ENCODE results near the gene CNIH1. TPM values are rescaled to one million over a fixed set of nuclear protein-coding genes. Genes with fewer than 3 reads are reported as not detected.

CNIH1 gene
- total and polyA plus RNA-seq, 9 donors: 101 to 196 (median 166) TPM

Other genes starting within 250 kb of the CNIH1 start
- 24.8 TPM for gene CDKN3, start 44.4 kb downstream of the CNIH1 start, total RNA-seq
- 10 to 100 TPM; 22.6 to 36.9 (median 31.1) TPM for gene CDKN3, start 44.4 kb downstream of the CNIH1 start, polyA plus RNA-seq (ENCODE audit: insufficient read depth in 1 of 8, insufficient read length in 8 of 8, low replicate concordance in 1 of 8)
- gene GMFB, start 47.6 kb upstream of the CNIH1 start, total RNA-seq: 41.7 TPM
- gene GMFB, start 47.6 kb upstream of the CNIH1 start, polyA plus RNA-seq (ENCODE audit: insufficient read depth in 1 of 8, insufficient read length in 8 of 8, low replicate concordance in 1 of 8): 10 to 100 TPM; 36.0 to 66.2 (median 52.5) TPM
- gene CGRRF1, start 68.5 kb upstream of the CNIH1 start, total RNA-seq: 12.7 TPM
- gene CGRRF1, start 68.5 kb upstream of the CNIH1 start, polyA plus RNA-seq (ENCODE audit: insufficient read depth in 1 of 8, insufficient read length in 8 of 8, low replicate concordance in 1 of 8): 10 to 100 TPM; 13.7 to 17.9 (median 15.7) TPM
- gene SAMD4A, start 125.8 kb upstream of the CNIH1 start, total RNA-seq: 52.5 TPM
- gene SAMD4A, start 125.8 kb upstream of the CNIH1 start, polyA plus RNA-seq (ENCODE audit: insufficient read depth in 1 of 8, insufficient read length in 8 of 8, low replicate concordance in 1 of 8): 10 to 100 TPM; 39.5 to 74.1 (median 52.9) TPM